Endothelial cell (in vitro differentiated cells): ENCODE measurements around the gene FAM131B. TPM values are rescaled to one million over a fixed set of nuclear protein-coding genes. Genes with fewer than 3 reads are reported as not detected.
A peak's percentile ranks its signal among the peaks of the same experiment; 100 is the strongest.

Experiments used
- DNase-seq: peaks from one replicate; pipeline ENCODE4 v3.0.0; 2021; ENCODE audit warnings: low spot score
- H3K27ac Mint-ChIP-seq: one replicate; pipeline ENCODE4 v1.8.0; 2021; ENCODE audit warnings: mixed read lengths, inconsistent platforms; ENCODE audit not compliant: unreplicated experiment
- H3K27me3 Mint-ChIP-seq: one replicate; pipeline ENCODE4 v1.8.0; 2021; ENCODE audit warnings: mild to moderate bottlenecking, moderate library complexity, mixed read lengths, inconsistent platforms; ENCODE audit not compliant: unreplicated experiment
- H3K36me3 Mint-ChIP-seq: one replicate; pipeline ENCODE4 v1.8.0; 2021; ENCODE audit warnings: mild to moderate bottlenecking, low read depth, mixed read lengths, inconsistent platforms; ENCODE audit not compliant: unreplicated experiment
- H3K4me1 Mint-ChIP-seq: one replicate; pipeline ENCODE4 v1.8.0; 2021; ENCODE audit warnings: mild to moderate bottlenecking, mixed read lengths, inconsistent platforms; ENCODE audit not compliant: unreplicated experiment
- H3K4me3 Mint-ChIP-seq: one replicate; pipeline ENCODE4 v1.8.0; 2021; ENCODE audit warnings: mild to moderate bottlenecking, mixed read lengths, inconsistent platforms; ENCODE audit not compliant: unreplicated experiment
- H3K9me3 Mint-ChIP-seq: one replicate; pipeline ENCODE4 v1.8.0; 2021; ENCODE audit warnings: mixed read lengths, inconsistent platforms; ENCODE audit not compliant: unreplicated experiment
- CTCF ChIP-seq: fragments of 200-600 bp; sonication (generic); IDR thresholded peaks from one replicate; pipeline ENCODE4 v1.5.0; 2021; ENCODE audit warnings: antibody characterized with exemption; ENCODE audit not compliant: unreplicated experiment
- total RNA-seq: library from RNA; stranded (reverse); fragmentation: NEBNext Ultra II Directional; extraction: Animal tissue kit (Norgen Biotek cat#: 25700); gene quantifications from one replicate; pipeline ENCODE4 v1.2.1, GENCODE V29; 2021; ENCODE audit not compliant: unreplicated experiment

Gene FAM131B
- total RNA-seq, 1 donor from 2014 or later: 1.0 TPM

DNA sequence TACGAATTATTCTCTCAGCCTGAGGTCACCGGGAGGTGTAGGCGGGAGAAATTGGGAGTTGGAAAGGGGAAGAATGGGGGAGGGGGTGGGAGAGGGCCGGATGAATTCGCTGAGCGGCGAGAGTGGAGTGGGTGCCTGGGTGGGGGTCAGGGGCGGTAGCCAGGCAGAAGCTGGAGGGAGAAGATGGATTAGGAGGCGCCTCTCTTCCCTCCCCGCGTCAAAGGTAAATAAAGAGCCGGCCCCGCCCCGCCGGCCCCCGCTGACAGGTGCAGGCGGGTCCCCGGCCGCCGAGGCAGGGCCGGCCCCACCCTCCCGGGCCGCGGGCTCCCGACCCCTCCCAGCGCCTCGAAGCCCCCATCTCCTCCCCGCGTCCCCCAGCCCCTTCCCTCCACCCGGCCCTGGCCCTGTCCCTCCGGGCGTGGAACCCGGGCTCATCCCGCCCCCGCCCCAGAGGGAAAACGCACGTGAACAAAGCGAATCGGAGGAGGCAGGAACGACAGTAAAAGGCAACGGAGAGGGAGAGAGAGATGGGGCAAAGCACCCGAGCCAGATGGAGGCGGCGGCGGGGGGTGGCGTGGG, 872 bp downstream of the FAM131B start:
- Mint-ChIP-seq H3K36me3 (peaks cover 8% of the 10 kb centered on the region), H3K27me3 (peaks cover 24% of the 10 kb centered on the region), H3K27ac (no peak overlapping the region), H3K9me3 (no peaks in the 10 kb centered on the region), H3K4me3 (no peak overlapping the region), H3K4me1 (peaks cover 7% of the 10 kb centered on the region)
- no peak for TF ChIP-seq CTCF
- DNase-seq: no peak

- no peak for TF ChIP-seq CTCF
- Mint-ChIP-seq H3K4me3 (peak overlapping the region; percentile 75), H3K27ac (no peak overlapping the region), H3K4me1 (peaks cover 7% of the 10 kb centered on the region), H3K27me3 (peaks cover 24% of the 10 kb centered on the region), H3K36me3 (peaks cover 8% of the 10 kb centered on the region), H3K9me3 (no peaks in the 10 kb centered on the region)
- no peak for DNase-seq
Observed at GRCh38 chr7:143360788-143361551, 1.5 kb downstream of the FAM131B start.

- Mint-ChIP-seq H3K4me3 (no peak overlapping the region), H3K9me3 (no peaks in the 10 kb centered on the region), H3K4me1 (peaks cover 7% of the 10 kb centered on the region), H3K36me3 (peaks cover 8% of the 10 kb centered on the region), H3K27me3 (peaks cover 23% of the 10 kb centered on the region), H3K27ac (no peak overlapping the region)
- TF ChIP-seq CTCF: no peak
- no peak for DNase-seq
Observed at GRCh38 chr7:143359771-143360353, 2.7 kb downstream of the FAM131B start.

DNA sequence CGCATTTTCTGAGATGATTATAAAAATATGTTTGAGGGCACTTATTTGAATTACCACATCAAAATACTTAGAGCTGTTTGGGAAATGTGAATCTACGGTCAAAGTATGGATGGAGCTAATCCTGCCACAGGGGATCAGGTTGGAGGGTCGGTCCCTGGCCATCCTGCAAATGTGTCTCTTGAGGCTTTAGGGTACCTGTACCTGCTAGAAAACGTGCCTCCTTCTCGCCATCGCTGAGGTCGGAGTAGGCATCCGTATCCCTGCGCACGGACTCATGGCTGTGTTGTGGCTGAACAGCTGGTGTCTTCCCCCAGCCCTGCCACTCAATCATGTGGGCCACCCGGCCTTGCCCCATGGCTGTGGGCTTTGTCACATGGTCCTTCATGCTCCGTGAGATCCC, 3.9 kb downstream of the FAM131B start:
- no peak overlapping the region for H3K27ac Mint-ChIP-seq
- H3K36me3 Mint-ChIP-seq: peaks cover 8% of the 10 kb centered on the region
- peaks cover 30% of the 10 kb centered on the region for H3K27me3 Mint-ChIP-seq
- H3K9me3 Mint-ChIP-seq: no peaks in the 10 kb centered on the region
- H3K4me1 Mint-ChIP-seq: peaks cover 7% of the 10 kb centered on the region
- no peak for TF ChIP-seq CTCF
- no peak for DNase-seq
- no peak overlapping the region for H3K4me3 Mint-ChIP-seq

DNA sequence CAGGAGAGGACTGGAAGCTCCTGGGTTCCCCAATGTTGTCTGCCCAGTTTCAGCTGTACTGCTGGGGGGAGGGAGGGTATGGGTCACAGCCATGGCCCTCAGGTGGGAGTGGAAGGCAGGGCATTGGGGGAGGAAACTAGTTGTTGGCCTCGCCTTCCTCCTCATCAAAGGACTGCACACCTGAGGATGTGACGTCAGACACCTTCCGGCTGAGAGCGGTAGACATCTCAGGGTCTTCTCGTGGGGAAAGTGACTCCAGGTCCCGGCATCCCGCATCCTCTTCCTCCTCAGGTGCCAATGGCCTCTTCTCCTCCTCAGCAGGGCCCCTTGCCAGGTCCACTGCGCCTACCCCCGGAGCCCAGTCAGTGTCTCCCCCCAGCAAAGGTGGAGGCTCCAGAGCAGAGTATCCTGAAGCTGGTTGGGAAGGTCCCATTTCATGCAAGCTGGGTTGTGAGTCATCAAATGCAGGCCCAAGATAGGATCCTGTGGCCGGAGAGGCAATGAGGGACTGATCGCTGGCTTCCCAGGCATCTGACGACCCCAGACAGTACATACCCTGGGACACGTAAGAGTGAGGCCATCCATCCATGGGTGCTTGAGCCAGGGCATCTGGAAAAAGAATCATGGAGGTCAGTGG, 6.0 kb downstream of the FAM131B start:
- Mint-ChIP-seq H3K4me1 (peaks cover 3% of the 10 kb centered on the region), H3K36me3 (peaks cover 5% of the 10 kb centered on the region), H3K27ac (no peak overlapping the region), H3K4me3 (no peak overlapping the region), H3K27me3 (peaks cover 26% of the 10 kb centered on the region), H3K9me3 (no peaks in the 10 kb centered on the region)
- no peak for DNase-seq
- no peak for TF ChIP-seq CTCF
